HepG2 (cell line): Measurements from ENCODE around the gene SYPL2. TPM values are rescaled to one million over a fixed set of nuclear protein-coding genes. Genes with fewer than 3 reads are reported as not detected.

ENCODE experiments used
- ATAC-seq: fragments of 200-7000 bp; cut with Tn5 transposase; 3 replicates; pipeline ENCODE4 v1.9.1; 2020; ENCODE audit warnings: mild to moderate bottlenecking, moderate library complexity
- BruUV-seq: library from RNA; stranded (reverse); fragments of 400-500 nt; replicated peaks from 2 replicates; lab custom pipeline; 2021; lab: Mats Ljungman, UMichigan
- CTCF ChIA-PET: fragments of 300-600 bp; formaldehyde crosslinking; extraction: SDS; loops from one replicate; lab custom pipeline; 2021; ENCODE audit warnings: low total read pairs, inconsistent platforms, low intra/inter-chr PET ratio; lab: Yijun Ruan, JAX
- POLR2A ChIA-PET: fragments of 350-600 bp; sonication (Branson Sonifier 250); formaldehyde crosslinking; loops from one replicate; lab custom pipeline; 2020; ENCODE audit warnings: antibody characterized with exemption, inconsistent platforms; lab: Yijun Ruan, JAX
- DNase-seq: peaks from one replicate; pipeline ENCODE4 v3.0.0-alpha.2; 2015; ENCODE audit warnings: low spot score
- FAIRE-seq: peaks from 3 replicates; lab custom pipeline; 2011; peaks lifted over from hg19 to GRCh38; lab: Jason Lieb, UNC
- H2AFZ ChIP-seq: one replicate; pipeline ENCODE4 v1.6.1; 2011; ENCODE audit warnings: low read length, inconsistent platforms
- H3K27ac ChIP-seq: fragments of 300-600 bp; 3 replicates; pipeline ENCODE4 v1.8.0; 2011; ENCODE audit warnings: mixed run types, mild to moderate bottlenecking, mixed read lengths, low read length, inconsistent platforms; ENCODE audit not compliant: insufficient read depth; ENCODE audit errors: extremely low read length
- H3K27me3 ChIP-seq, 2 experiments: fragments of 200-600 bp in 1 of 2; 2 replicates in 1 of 2; 3 replicates in 1 of 2; pipeline versions ENCODE4 v1.6.0 to v1.8.0; 2011; ENCODE audit warnings: low read length in 2 of 2, mild to moderate bottlenecking in 2 of 2, moderate library complexity in 2 of 2, inconsistent platforms in 1 of 2; ENCODE audit not compliant: insufficient read depth in 2 of 2, control insufficient read depth in 1 of 2
- H3K36me3 ChIP-seq, 2 experiments: fragments of 200-600 bp in 1 of 2; replicated peaks in 1 of 2; 2 replicates in 1 of 2; 3 replicates in 1 of 2; pipeline versions ENCODE4 v1.5.1 to v1.8.0; 2011; ENCODE audit warnings: low read length in 2 of 2, inconsistent platforms in 1 of 2; ENCODE audit not compliant: insufficient read depth in 2 of 2, control insufficient read depth in 1 of 2
- H3K4me1 ChIP-seq: 2 replicates; pipeline ENCODE4 v1.5.1; 2012; ENCODE audit warnings: low read length, inconsistent platforms; ENCODE audit not compliant: insufficient read depth
- H3K4me2 ChIP-seq: 2 replicates; pipeline ENCODE4 v1.6.0; 2011; ENCODE audit warnings: low read depth, low read length, inconsistent platforms
- H3K4me3 ChIP-seq, 3 experiments: fragments of 200-600 bp in 1 of 3; sonication (generic), shearing (Covaris generic) in 1 of 3; replicated peaks in 1 of 3; 2 replicates each; pipeline ENCODE4 v1.5.1; 2011 to 2016; ENCODE audit warnings: low read length in 3 of 3, inconsistent platforms in 2 of 3, low read depth in 2 of 3, mild to moderate bottlenecking in 2 of 3, control low read depth in 1 of 3, mixed read lengths in 1 of 3; ENCODE audit not compliant: insufficient read depth in 1 of 3
- H3K79me2 ChIP-seq: one replicate; pipeline ENCODE4 v1.6.1; 2011; ENCODE audit warnings: low read length, inconsistent platforms; ENCODE audit not compliant: insufficient read depth
- H3K9ac ChIP-seq: 2 replicates; pipeline ENCODE4 v1.6.0; 2011; ENCODE audit warnings: mild to moderate bottlenecking, low read depth, low read length, inconsistent platforms; ENCODE audit not compliant: insufficient read depth
- H3K9me3 ChIP-seq: 2 replicates; pipeline ENCODE4 v1.5.1; 2012; ENCODE audit warnings: mild to moderate bottlenecking, low read length
- H4K20me1 ChIP-seq: 2 replicates; pipeline ENCODE4 v1.6.0; 2011; ENCODE audit warnings: inconsistent platforms, mild to moderate bottlenecking, low read length, moderate library complexity; ENCODE audit not compliant: insufficient read depth
- AGO1 ChIP-seq: fragments of 200-400 bp; formaldehyde crosslinking; IDR thresholded peaks from 2 replicates; pipeline ENCODE4 v1.6.1; 2017; ENCODE audit warnings: mild to moderate bottlenecking, low read depth, low read length, moderate library complexity; ENCODE audit not compliant: poor library complexity, severe bottlenecking
- FOSL2 ChIP-seq: sonication (generic); formaldehyde crosslinking; IDR thresholded peaks from 2 replicates; pipeline ENCODE4 v1.4.0; 2020; ENCODE audit warnings: missing genetic modification reagents
- HCFC1 ChIP-seq: fragments of 150-350 bp; IDR thresholded peaks from 2 replicates; pipeline ENCODE4 v1.6.1; 2014; ENCODE audit warnings: low read depth, low read length
- KDM5B ChIP-seq: sonication (generic); formaldehyde crosslinking; IDR thresholded peaks from 2 replicates; pipeline ENCODE4 v1.4.0; 2020; ENCODE audit warnings: missing genetic modification reagents, mild to moderate bottlenecking, borderline replicate concordance
- ZBTB3 ChIP-seq: sonication (generic); formaldehyde crosslinking; IDR thresholded peaks from 2 replicates; pipeline ENCODE4 v1.4.0; 2020; ENCODE audit warnings: low read depth, mild to moderate bottlenecking, moderate library complexity, missing genetic modification reagents, borderline replicate concordance
- ZKSCAN1 ChIP-seq: fragments of 150-350 bp; IDR thresholded peaks from 2 replicates; pipeline ENCODE4 v1.6.1; 2014; ENCODE audit warnings: low read length
- ZNF253 ChIP-seq: sonication (generic); formaldehyde crosslinking; IDR thresholded peaks from 2 replicates; pipeline ENCODE4 v1.8.0; 2022; ENCODE audit warnings: mild to moderate bottlenecking, missing genetic modification reagents, borderline replicate concordance
- ZNF766 ChIP-seq: sonication (generic); formaldehyde crosslinking; IDR thresholded peaks from 2 replicates; pipeline ENCODE4 v1.5.0; 2020; ENCODE audit warnings: missing genetic modification reagents, borderline replicate concordance
- WGBS: methylation state at CpG from one replicate; pipeline ENCODE4 v1.1.6; 2017; ENCODE audit warnings: low lambda C conversion rate; 5-methylcytosine and 5-hydroxymethylcytosine counted together
- in situ Hi-C: cut with HindIII; loops from 2 replicates; pipeline ENCODE4 v1.10.0; 2017; ENCODE audit warnings: low pct_unique_long_range_greater_than_20kb; ENCODE audit not compliant: extremely low pct_ligation_motif_present
- intact Hi-C: fragments of 100-400 bp; cut with micrococcal nuclease; formaldehyde crosslinking; loops from one replicate; pipeline ENCODE4 v1.10.0; 2022; ENCODE audit not compliant: unreplicated experiment
- polyA plus RNA-seq, 8 experiments: library from polyadenylated mRNA; depleted of rRNA in 3 of 8; stranded (reverse) in 7 of 8; unstranded in 1 of 8; fragments of >200 nt; fragmentation: Illumina TruSeq in 4 of 8; extraction: Trizol in 4 of 8; gene quantifications; 2 replicates each; pipeline versions ENCODE4 v1.2.1 to v1.2.3, GENCODE V29; 2011 to 2016; ENCODE audit warnings: low read depth in 4 of 8, missing spikeins in 1 of 8, mixed read lengths in 1 of 8; ENCODE audit not compliant: insufficient read depth in 1 of 8
- total RNA-seq, 5 experiments: library from RNA; depleted of rRNA; stranded (reverse); fragments of >200 nt; fragmentation: Illumina TruSeq; extraction: Trizol; gene quantifications; 2 replicates each; pipeline ENCODE4 v1.2.3, GENCODE V29; 2016; ENCODE audit warnings: low read depth in 1 of 5

SYPL2 gene
- total and polyA plus RNA-seq, 2 of the 13 experiments (the other 11 are each of a cell fraction or from before 2014, with no cell fraction given): 0.17 to 0.24 TPM

GRCh38 chr1:109475261-109475660 lies 8.9 kb downstream of the SYPL2 start:
- peaks cover 1 to 28% of the 10 kb centered on the region in 2 experiments; a peak in 4 of 5 replicates for H3K27me3 ChIP-seq
- WGBS: 36% methylated on average over 9 of the region's 9 CpGs
- no peak overlapping the region for H3K4me3 ChIP-seq
- no peaks in the 10 kb centered on the region for H3K36me3 ChIP-seq
- no peak for DNase-seq
- ChIA-PET CTCF (no interaction called here), POLR2A (no interaction called here)
- intact Hi-C loops (no loop called here), in situ Hi-C loops (no loop called here)
- no peaks in the 10 kb centered on the region for H3K4me1 ChIP-seq
- H4K20me1 ChIP-seq: no peaks in the 10 kb centered on the region
- H3K79me2 ChIP-seq: no peaks in the 10 kb centered on the region
- H3K9ac ChIP-seq: no peak overlapping the region
- no peak overlapping the region for H3K27ac ChIP-seq
- H2AFZ ChIP-seq: no peak overlapping the region
- no peak overlapping the region for H3K4me2 ChIP-seq
- ATAC-seq: no peak
- FAIRE-seq: no peak
- no peaks in the 10 kb centered on the region for H3K9me3 ChIP-seq
- TF ChIP-seq HCFC1 (no peak), ZBTB3 (CRISPR knock-in tag) (no peak), KDM5B (CRISPR knock-in tag) (no peak)
- no TSS peak for BruUV-seq

- FAIRE-seq: no peak
- BruUV-seq: no TSS peak
- no peak for ATAC-seq
These were observed 10.5 kb downstream of the SYPL2 start for GRCh38 chr1:109476825-109477224.

More at GRCh38 chr1:109476825-109477224, 10.5 kb downstream of the SYPL2 start:
- Histone ChIP-seq H3K9ac (no peak overlapping the region), H3K27ac (no peak overlapping the region), H3K36me3 (no peaks in the 10 kb centered on the region), H3K4me3 (no peak overlapping the region), H3K4me2 (no peak overlapping the region), H3K9me3 (no peaks in the 10 kb centered on the region), H2AFZ (no peak overlapping the region), H3K4me1 (no peaks in the 10 kb centered on the region), H3K27me3 (peaks cover 1 to 30% of the 10 kb centered on the region in 2 experiments; a peak in 4 of 5 replicates), H3K79me2 (no peaks in the 10 kb centered on the region), H4K20me1 (no peaks in the 10 kb centered on the region)
- 31% methylated on average over 7 of the region's 8 CpGs for WGBS
- ChIA-PET CTCF (no interaction called here), POLR2A (no interaction called here)
- intact Hi-C loops: no loop called here
- no peak for DNase-seq
- in situ Hi-C loops: no loop called here
- TF ChIP-seq ZNF253: no peak
- TF ChIP-seq AGO1: no peak
- TF ChIP-seq ZNF766 (CRISPR knock-in tag): no peak
- no peak for TF ChIP-seq ZKSCAN1
- peak; percentile 34; the same call in 1 of the 2 replicates for TF ChIP-seq FOSL2 (CRISPR knock-in tag)
